BLaER1 (cell line): ENCODE results near the gene TPRG1L.
"Not testable (repeated sequence)": the region's sequence is repeated elsewhere in the genome, so short reads cannot be mapped to it uniquely, and the experiment has no call there.

ENCODE experiments used
- H3K27ac ChIP-seq: shearing (Covaris generic); formaldehyde crosslinking; 2 replicates; pipeline ENCODE4 v1.8.1; 2022
- H3K27me3 ChIP-seq: shearing (Covaris generic); formaldehyde crosslinking; 2 replicates; pipeline ENCODE4 v1.8.1; 2022
- H3K36me3 ChIP-seq: shearing (Covaris generic); formaldehyde crosslinking; 2 replicates; pipeline ENCODE4 v1.8.1; 2022
- H3K4me1 ChIP-seq: shearing (Covaris generic); formaldehyde crosslinking; 2 replicates; pipeline ENCODE4 v1.8.1; 2022
- H3K4me2 ChIP-seq: shearing (Covaris generic); formaldehyde crosslinking; 2 replicates; pipeline ENCODE4 v1.8.1; 2022
- H3K4me3 ChIP-seq: shearing (Covaris generic); formaldehyde crosslinking; 2 replicates; pipeline ENCODE4 v1.8.1; 2022
- H3K9ac ChIP-seq: shearing (Covaris generic); formaldehyde crosslinking; 2 replicates; pipeline ENCODE4 v1.8.1; 2022
- H3K9me3 ChIP-seq: shearing (Covaris generic); formaldehyde crosslinking; 2 replicates; pipeline ENCODE4 v1.8.1; 2022
- H4K20me1 ChIP-seq: shearing (Covaris generic); formaldehyde crosslinking; 2 replicates; pipeline ENCODE4 v1.8.1; 2022
- Cebpa-rat ChIP-seq: shearing (Covaris generic); IDR thresholded peaks from 2 replicates; pipeline ENCODE4 v1.8.1; 2022

The TPRG1L gene

DNA sequence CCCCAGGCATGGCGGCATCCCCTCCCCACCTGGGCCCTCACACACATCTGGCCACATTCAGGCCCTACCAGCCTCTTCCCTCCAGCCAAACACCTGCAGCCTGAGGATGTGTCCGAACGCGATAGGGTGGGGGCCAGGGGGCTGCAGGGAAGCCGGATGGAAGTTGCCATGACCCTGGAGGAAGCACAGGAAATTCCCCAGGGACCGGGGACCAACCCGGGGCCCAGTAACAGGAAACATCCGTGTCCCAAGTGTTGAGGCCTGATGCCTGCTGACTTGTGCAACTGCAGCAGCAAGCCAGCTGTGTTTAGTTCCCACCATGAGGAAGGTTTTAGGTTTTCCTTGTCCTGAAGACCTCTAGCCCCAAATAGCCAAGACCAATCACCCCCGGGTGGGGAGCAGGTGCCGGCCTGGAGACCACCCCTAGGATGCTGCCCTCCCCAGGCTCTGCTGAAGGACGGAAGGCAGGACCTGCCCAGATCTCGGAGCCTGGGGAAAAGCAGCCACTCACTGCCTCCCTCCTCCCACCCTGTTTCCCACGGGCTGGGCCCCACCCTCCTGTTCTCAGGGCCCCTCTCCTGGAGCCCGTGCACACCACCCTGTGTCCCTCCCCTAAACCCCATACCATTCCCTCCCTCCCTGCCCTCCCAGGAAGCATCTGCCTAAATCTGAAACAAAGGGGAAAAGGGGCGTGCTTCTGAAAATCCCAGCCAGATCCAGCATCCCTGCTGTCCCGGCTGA lies 43.3 kb upstream of the TPRG1L start:
- Histone ChIP-seq H3K27me3 (peaks cover 12% of the 10 kb centered on the region), H3K9ac (no peak overlapping the region)

DNA sequence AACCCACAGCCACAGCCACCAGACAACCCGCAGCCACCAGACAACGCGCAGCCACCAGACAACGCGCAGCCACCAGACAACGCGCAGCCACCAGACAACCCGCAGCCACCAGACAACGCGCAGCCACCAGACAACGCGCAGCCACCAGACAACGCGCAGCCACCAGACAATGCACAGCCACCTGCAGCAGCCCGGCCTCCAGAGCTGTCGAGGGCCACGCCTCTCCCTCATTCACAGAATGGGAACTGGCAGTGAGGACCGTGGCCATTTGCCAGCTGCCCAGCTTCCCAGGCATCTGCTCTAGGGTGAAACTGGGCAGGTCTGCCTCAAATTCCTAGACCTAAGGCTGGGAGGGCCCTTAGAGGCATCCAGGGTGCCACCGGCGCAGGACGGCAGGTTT lies 41.1 kb upstream of the TPRG1L start:
- H3K4me3 ChIP-seq, H3K9ac ChIP-seq, H3K4me2 ChIP-seq, H3K27ac ChIP-seq: not testable (repeated sequence)
- Histone ChIP-seq H3K9me3 (peaks cover 12% of the 10 kb centered on the region; the same call in 1 of the 2 replicates), H3K4me1 (peaks cover 57% of the 10 kb centered on the region), H4K20me1 (peaks cover 81% of the 10 kb centered on the region), H3K36me3 (peaks cover 34% of the 10 kb centered on the region), H3K27me3 (peaks cover 12% of the 10 kb centered on the region)

More for the DNA sequence above, 43.3 kb upstream of the TPRG1L start:
- H3K27ac ChIP-seq, result peak overlapping the region; percentile 37; the same call in 1 of the 2 replicates
- peak overlapping the region; percentile 95 for H3K4me2 ChIP-seq
- H3K4me1 ChIP-seq, result peaks cover 80% of the 10 kb centered on the region
- peak overlapping the region; percentile 36; the same call in 1 of the 2 replicates for H3K4me3 ChIP-seq
- TF ChIP-seq Cebpa-rat, result peak; percentile 81
- peaks cover 30% of the 10 kb centered on the region for H3K36me3 ChIP-seq
- peaks cover 88% of the 10 kb centered on the region for H4K20me1 ChIP-seq
- H3K9me3 ChIP-seq, result peaks cover 12% of the 10 kb centered on the region; the same call in 1 of the 2 replicates

DNA sequence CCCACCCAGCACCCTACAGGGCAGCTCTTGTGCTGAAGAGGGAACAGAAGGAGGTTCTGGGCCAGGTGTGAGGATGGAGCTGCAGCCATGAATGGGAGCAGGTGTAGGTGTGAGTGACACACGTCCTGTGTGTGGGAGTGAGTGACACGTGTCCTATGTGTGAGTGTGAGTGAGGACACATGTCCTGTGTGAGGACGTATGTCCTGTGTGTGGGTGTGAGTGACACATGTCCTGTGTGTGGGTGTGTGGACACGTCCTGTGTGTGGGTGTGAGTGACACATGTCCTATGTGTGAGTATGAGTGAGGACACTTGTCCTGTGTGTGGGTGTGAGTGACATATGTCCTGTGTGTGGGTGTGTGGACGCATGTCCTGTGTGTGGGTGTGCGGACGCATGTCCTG lies 39.9 kb upstream of the TPRG1L start:
- Histone ChIP-seq H3K27me3 (peaks cover under 1% of the 10 kb centered on the region), H3K4me2 (peak overlapping the region; percentile 43), H3K9ac (no peak overlapping the region), H3K4me3 (no peak overlapping the region), H3K27ac (no peak overlapping the region), H3K36me3 (peaks cover 40% of the 10 kb centered on the region), H3K4me1 (peaks cover 45% of the 10 kb centered on the region), H4K20me1 (peaks cover 81% of the 10 kb centered on the region), H3K9me3 (peaks cover 12% of the 10 kb centered on the region; the same call in 1 of the 2 replicates)
- no peak for TF ChIP-seq Cebpa-rat

DNA sequence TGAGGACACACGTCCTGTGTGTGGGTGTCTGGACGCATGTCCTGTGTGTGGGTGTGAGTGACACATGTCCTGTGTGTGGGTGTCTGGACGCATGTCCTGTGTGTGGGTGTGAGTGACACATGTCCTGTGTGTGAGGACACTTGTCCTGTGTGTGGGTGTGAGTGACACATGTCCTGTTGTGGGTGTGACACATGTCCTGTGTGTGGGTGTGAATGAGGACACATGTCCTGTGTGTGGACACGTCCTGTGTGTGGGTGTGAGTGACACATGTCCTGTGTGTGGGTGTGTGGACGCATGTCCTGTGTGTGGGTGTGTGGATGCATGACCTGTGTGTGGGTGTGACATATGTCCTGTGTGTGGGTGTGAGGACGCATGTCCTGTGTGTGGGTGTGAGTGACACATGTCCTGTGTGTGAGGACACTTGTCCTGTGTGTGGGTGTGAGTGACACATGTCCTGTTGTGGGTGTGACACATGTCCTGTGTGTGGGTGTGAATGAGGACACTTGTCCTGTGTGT lies 39.4 kb upstream of the TPRG1L start:
- H4K20me1 ChIP-seq, result peaks cover 81% of the 10 kb centered on the region
- H3K27ac ChIP-seq, H3K4me3 ChIP-seq, H3K27me3 ChIP-seq, H3K9ac ChIP-seq, H3K4me2 ChIP-seq: not testable (repeated sequence)
- H3K36me3 ChIP-seq, result peaks cover 45% of the 10 kb centered on the region
- H3K9me3 ChIP-seq, result peaks cover 12% of the 10 kb centered on the region; the same call in 1 of the 2 replicates
- H3K4me1 ChIP-seq, result peaks cover 45% of the 10 kb centered on the region

DNA sequence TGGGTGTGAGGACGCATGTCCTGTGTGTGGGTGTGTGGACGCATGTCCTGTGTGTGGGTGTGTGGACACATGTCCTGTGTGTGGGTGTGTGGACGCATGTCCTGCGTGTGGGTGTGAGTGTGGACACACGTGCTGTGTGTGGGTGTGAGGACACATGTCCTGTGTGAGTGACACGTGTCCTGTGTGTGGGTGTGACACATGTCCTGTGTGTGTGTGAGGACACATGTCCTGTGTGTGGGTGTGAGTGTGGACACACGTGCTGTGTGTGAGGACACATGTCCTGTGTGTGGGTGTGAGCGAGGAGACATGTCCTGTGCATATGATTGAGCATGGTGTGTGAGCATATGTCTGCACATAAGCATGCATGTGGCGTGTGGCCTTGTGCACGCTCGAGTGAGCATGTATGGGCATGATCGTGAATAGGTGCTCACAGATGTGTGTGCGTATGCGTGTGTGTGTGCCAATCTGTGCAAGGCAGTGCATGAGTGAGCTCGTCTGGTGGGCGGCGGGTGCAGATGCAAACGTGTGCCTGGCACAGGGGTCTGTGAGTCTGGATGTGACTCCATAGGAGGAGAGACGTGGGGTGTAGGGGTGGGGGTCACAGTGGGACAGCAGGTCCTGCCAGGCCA lies 38.8 kb upstream of the TPRG1L start:
- Histone ChIP-seq H3K27ac (no peak overlapping the region), H4K20me1 (peaks cover 81% of the 10 kb centered on the region), H3K4me3 (no peak overlapping the region), H3K27me3 (no peaks in the 10 kb centered on the region), H3K4me1 (peaks cover 45% of the 10 kb centered on the region), H3K36me3 (peaks cover 49% of the 10 kb centered on the region), H3K4me2 (no peak overlapping the region), H3K9ac (no peak overlapping the region), H3K9me3 (peaks cover 12% of the 10 kb centered on the region; the same call in 1 of the 2 replicates)
- no peak for TF ChIP-seq Cebpa-rat

DNA sequence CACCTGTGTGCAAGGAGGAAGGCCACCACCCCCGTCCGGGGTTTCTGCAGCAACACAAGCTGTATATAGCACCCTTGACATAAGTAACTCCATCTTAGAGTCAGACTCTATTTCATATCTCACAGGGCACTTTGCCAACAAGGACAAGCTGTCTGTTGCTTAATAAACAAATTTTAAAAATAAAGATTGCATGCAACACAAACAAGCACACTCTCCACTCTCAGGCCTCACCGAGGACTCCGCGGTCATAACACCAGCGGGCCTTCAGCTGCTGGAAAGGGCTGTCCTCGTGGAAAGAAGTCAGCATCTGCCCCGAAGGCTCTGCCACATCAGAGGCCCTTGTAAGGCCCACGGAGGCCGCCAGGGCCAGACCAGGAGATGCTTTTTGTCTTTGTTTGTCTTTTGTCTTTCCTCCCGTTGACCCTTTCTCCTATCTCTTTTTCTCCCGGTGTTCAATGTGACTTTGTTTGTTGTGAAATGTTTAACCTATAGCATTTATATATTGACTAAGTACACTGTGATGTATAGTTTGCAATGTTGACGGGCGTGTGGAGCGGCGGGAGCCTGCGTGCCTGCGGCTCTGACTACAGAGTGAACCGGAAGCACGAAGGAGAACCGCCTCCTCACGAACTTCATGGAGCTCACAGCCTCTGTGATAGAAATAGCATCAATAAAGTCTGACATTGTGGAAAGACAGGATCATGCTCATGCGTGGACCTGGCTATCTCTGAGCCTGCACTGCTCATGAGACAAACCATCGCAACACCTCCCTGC lies 37.6 kb upstream of the TPRG1L start:
- no peak overlapping the region for H3K27ac ChIP-seq
- no peak for TF ChIP-seq Cebpa-rat
- H3K4me3 ChIP-seq, result no peak overlapping the region
- H3K27me3 ChIP-seq, result no peaks in the 10 kb centered on the region
- H3K4me2 ChIP-seq, result no peak overlapping the region
- peaks cover 12% of the 10 kb centered on the region; the same call in 1 of the 2 replicates for H3K9me3 ChIP-seq
- H3K9ac ChIP-seq, result no peak overlapping the region
- H4K20me1 ChIP-seq, result peaks cover 79% of the 10 kb centered on the region
- peaks cover 52% of the 10 kb centered on the region for H3K36me3 ChIP-seq
- peaks cover 45% of the 10 kb centered on the region for H3K4me1 ChIP-seq

DNA sequence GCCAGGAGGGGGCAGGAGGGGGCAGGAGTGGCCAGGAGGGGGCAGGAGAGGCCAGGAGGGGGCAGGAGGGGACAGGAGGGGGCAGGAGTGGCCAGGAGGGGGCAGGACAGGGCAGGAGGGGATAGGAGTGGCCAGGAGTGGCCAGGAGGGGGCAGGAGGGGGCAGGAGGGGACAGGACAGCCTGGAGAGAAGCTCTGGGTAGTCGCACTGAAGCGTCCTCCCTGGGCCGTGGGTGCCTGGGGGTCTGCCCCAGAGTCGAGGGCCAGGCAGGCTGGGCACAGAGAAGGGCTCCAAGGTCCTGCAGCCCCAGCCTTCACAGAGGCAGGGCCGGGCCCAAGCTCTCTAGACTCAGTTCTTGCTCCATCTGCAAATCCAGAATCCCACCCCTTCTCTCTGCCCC lies 36.4 kb upstream of the TPRG1L start:
- no peak overlapping the region for H3K9ac ChIP-seq
- H3K4me2 ChIP-seq, result no peak overlapping the region
- H3K4me1 ChIP-seq, result peaks cover 47% of the 10 kb centered on the region
- no peak overlapping the region for H3K4me3 ChIP-seq
- no peaks in the 10 kb centered on the region for H3K27me3 ChIP-seq
- H3K27ac ChIP-seq, result no peak overlapping the region
- H3K9me3 ChIP-seq, result peaks cover 12% of the 10 kb centered on the region; the same call in 1 of the 2 replicates
- H4K20me1 ChIP-seq, result peaks cover 73% of the 10 kb centered on the region
- no peak for TF ChIP-seq Cebpa-rat
- H3K36me3 ChIP-seq, result peaks cover 55% of the 10 kb centered on the region

DNA sequence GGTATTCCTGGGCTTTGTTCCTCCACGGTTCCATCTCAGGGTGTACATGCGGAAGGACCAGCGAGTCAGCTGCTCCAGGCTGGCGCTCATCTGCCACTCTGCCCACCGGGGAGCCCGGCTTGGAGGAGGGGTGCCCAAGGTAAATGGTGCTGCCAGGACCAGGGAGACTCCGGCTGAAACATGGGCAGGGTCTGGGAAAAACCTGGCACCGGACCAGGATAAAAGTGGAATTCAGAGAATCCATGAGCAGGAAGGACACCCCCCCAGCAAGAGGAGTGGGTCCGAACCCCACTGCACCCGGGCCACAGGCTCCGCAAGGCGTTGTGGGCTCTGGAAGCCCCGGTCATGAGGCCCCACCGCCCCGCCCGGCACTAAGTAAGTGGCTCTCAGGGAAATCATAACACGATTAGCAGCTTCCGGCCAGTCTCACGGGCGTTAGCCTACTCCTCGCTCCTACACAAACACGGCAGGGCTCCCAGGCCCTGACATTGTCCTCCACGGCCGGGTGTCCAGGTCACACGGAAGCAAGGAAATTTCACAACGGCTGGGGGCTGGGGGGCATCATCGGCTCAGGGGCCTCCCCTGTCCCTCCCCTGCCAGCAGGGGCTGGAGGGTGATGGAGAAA lies 34.6 kb upstream of the TPRG1L start:
- no peak for TF ChIP-seq Cebpa-rat
- Histone ChIP-seq H3K27me3 (no peaks in the 10 kb centered on the region), H3K4me2 (peak overlapping the region; percentile 94; the same call in 1 of the 2 replicates), H3K9ac (no peak overlapping the region), H3K4me1 (peaks cover 53% of the 10 kb centered on the region), H3K9me3 (no peaks in the 10 kb centered on the region; the same call in 1 of the 2 replicates), H3K4me3 (no peak overlapping the region), H3K36me3 (peaks cover 46% of the 10 kb centered on the region), H3K27ac (no peak overlapping the region), H4K20me1 (peaks cover 72% of the 10 kb centered on the region)
